OCI-LY7 (cell line): ENCODE measurements around the gene GOLGA3. TPM values are rescaled to one million over a fixed set of nuclear protein-coding genes. Genes with fewer than 3 reads are reported as not detected.

Source experiments
- BruUV-seq: library from RNA; stranded (reverse); fragments of 400-500 nt; replicated peaks from 2 replicates; lab custom pipeline; 2021; lab: Mats Ljungman, UMichigan
- CTCF ChIA-PET: fragments of 300-600 bp; sonication (Branson Sonifier 250); formaldehyde crosslinking; loops from one replicate; lab custom pipeline; 2022; ENCODE audit warnings: antibody characterized with exemption; ENCODE audit not compliant: unreplicated experiment; lab: Charles Lee
- POLR2A ChIA-PET: fragments of 300-600 bp; sonication (Branson Sonifier 250); formaldehyde crosslinking; loops from one replicate; lab custom pipeline; 2022; ENCODE audit warnings: antibody characterized with exemption; lab: Charles Lee
- DNase-seq: peaks from one replicate; pipeline ENCODE4 v3.0.0-alpha.2; 2015; ENCODE audit warnings: low spot score
- H2AFZ ChIP-seq: fragments of 200-600 bp; sonication (generic), shearing (Covaris generic); 2 replicates; pipeline ENCODE4 v1.6.1; 2014; ENCODE audit warnings: mild to moderate bottlenecking, antibody characterized with exemption, low read length, moderate library complexity
- H3K27ac ChIP-seq: fragments of 200-600 bp; sonication (generic); 2 replicates; pipeline ENCODE4 v1.5.1; 2014; ENCODE audit warnings: mixed run types, low read depth, mild to moderate bottlenecking, moderate library complexity, low read length, inconsistent platforms; ENCODE audit not compliant: poor library complexity, severe bottlenecking
- H3K36me3 ChIP-seq: fragments of 200-600 bp; sonication (generic); 2 replicates; pipeline ENCODE4 v1.6.1; 2014; ENCODE audit warnings: mild to moderate bottlenecking, antibody characterized with exemption, low read length, moderate library complexity, mixed read lengths; ENCODE audit not compliant: insufficient read depth
- H3K4me1 ChIP-seq: fragments of 200-600 bp; sonication (generic); 2 replicates; pipeline ENCODE4 v1.5.1; 2014; ENCODE audit warnings: mild to moderate bottlenecking, low read length; ENCODE audit not compliant: insufficient read depth, poor library complexity, severe bottlenecking
- H3K4me2 ChIP-seq: fragments of 200-600 bp; sonication (generic); 2 replicates; pipeline ENCODE4 v1.6.1; 2014; ENCODE audit warnings: mild to moderate bottlenecking, low read length
- H3K4me3 ChIP-seq: fragments of 200-600 bp; sonication (generic); 2 replicates; pipeline ENCODE4 v1.5.1; 2014; ENCODE audit warnings: mild to moderate bottlenecking, low read depth, low read length; ENCODE audit not compliant: poor library complexity, severe bottlenecking
- H3K79me2 ChIP-seq: fragments of 200-600 bp; sonication (generic); 2 replicates; pipeline ENCODE4 v1.6.1; 2016; ENCODE audit warnings: low read depth, mild to moderate bottlenecking, low read length, moderate library complexity, mixed read lengths; ENCODE audit not compliant: insufficient read depth
- H3K9me2 ChIP-seq: fragments of 200-600 bp; sonication (generic); 2 replicates; pipeline ENCODE4 v1.6.1; 2016; ENCODE audit warnings: mild to moderate bottlenecking, low read length, mixed read lengths; ENCODE audit not compliant: insufficient read depth
- H3K9me3 ChIP-seq: fragments of 200-600 bp; sonication (generic); 2 replicates; pipeline ENCODE4 v1.6.1; 2014; ENCODE audit warnings: mild to moderate bottlenecking, mixed run types, low read length, mixed read lengths
- H4K20me1 ChIP-seq: fragments of 200-600 bp; sonication (generic); 2 replicates; pipeline ENCODE4 v1.6.1; 2014; ENCODE audit warnings: mild to moderate bottlenecking, antibody characterized with exemption, low read length, moderate library complexity, mixed read lengths; ENCODE audit not compliant: insufficient read depth
- CTCF ChIP-seq: fragments of 200-600 bp; sonication (generic); conservative IDR thresholded peaks from 2 replicates; pipeline ENCODE4 v1.5.1; 2014; ENCODE audit warnings: mild to moderate bottlenecking, antibody characterized with exemption, low read length, moderate library complexity, mixed read lengths
- EZH2phosphoT487 ChIP-seq: fragments of 200-600 bp; sonication (generic); IDR thresholded peaks from 2 replicates; pipeline ENCODE4 v1.6.1; 2018; ENCODE audit warnings: low read depth, borderline replicate concordance, mild to moderate bottlenecking, mixed run types, antibody characterized with exemption, low read length, moderate library complexity, mixed read lengths
- intact Hi-C: fragments of 100-400 bp; cut with micrococcal nuclease; formaldehyde crosslinking; loops from one replicate; pipeline ENCODE4 v1.10.0; 2022; ENCODE audit not compliant: unreplicated experiment
- total RNA-seq, 2 experiments: library from RNA; depleted of rRNA in 1 of 2; stranded (reverse); fragments of >200 nt in 1 of 2; shearing (Covaris generic) in 1 of 2; gene quantifications; 2 replicates each; pipeline ENCODE4 v1.2.3, GENCODE V29; 2014 to 2022

Gene GOLGA3
- total RNA-seq, 2 experiments from 2014 or later, result 51.2 to 77.9 TPM

- Histone ChIP-seq H2AFZ (peak overlapping the region; percentile 33; the same call in 1 of the 2 replicates), H3K4me3 (peak overlapping the region; percentile 100), H3K9me3 (no peaks in the 10 kb centered on the region), H3K27ac (peak overlapping the region; percentile 76), H3K79me2 (peaks cover 51% of the 10 kb centered on the region), H4K20me1 (peaks cover 10% of the 10 kb centered on the region; the same call in 1 of the 2 replicates), H3K36me3 (peaks cover 46% of the 10 kb centered on the region), H3K9me2 (no peaks in the 10 kb centered on the region), H3K4me1 (peaks cover 30% of the 10 kb centered on the region), H3K4me2 (peak overlapping the region; percentile 77)
- peak; percentile 29 for DNase-seq
- TF ChIP-seq EZH2phosphoT487, result no peak
- no peak for TF ChIP-seq CTCF
- ChIA-PET CTCF (no interaction called here), POLR2A (interaction anchor here (0.6 to 1.4 kb wide), 3 partner anchors 7 to 23 kb away, joined by 3 to 9 read pairs (median 4); no protein-coding TSS in a partner anchor)
- intact Hi-C loops, result no loop called here
- TSS peak; percentile 60 for BruUV-seq
Measured at GRCh38 chr12:132827763-132828703, 636 bp downstream of the GOLGA3 start.

- no peak overlapping the region for H3K27ac ChIP-seq
- H3K9me3 ChIP-seq, result no peaks in the 10 kb centered on the region
- peaks cover 61% of the 10 kb centered on the region for H3K79me2 ChIP-seq
- peaks cover 62% of the 10 kb centered on the region for H3K36me3 ChIP-seq
- H2AFZ ChIP-seq, result no peak overlapping the region
- TF ChIP-seq CTCF (no peak), EZH2phosphoT487 (no peak)
- ChIA-PET CTCF (no interaction called here), POLR2A (interaction anchor here (0.7 kb wide), 1 partner anchor 814 kb away, joined by 3 read pairs; no protein-coding TSS in a partner anchor)
- H3K9me2 ChIP-seq, result no peaks in the 10 kb centered on the region
- BruUV-seq, result no TSS peak
- H4K20me1 ChIP-seq, result peaks cover 10% of the 10 kb centered on the region; the same call in 1 of the 2 replicates
- H3K4me3 ChIP-seq, result no peak overlapping the region
- intact Hi-C loops, result no loop called here
- no peak overlapping the region for H3K4me2 ChIP-seq
- peaks cover 44% of the 10 kb centered on the region for H3K4me1 ChIP-seq
- no peak for DNase-seq
Measured at GRCh38 chr12:132825861-132826260, 2.8 kb downstream of the GOLGA3 start.
